ENCODE data around the gene SMYD3. TPM values are rescaled to one million over a fixed set of nuclear protein-coding genes. Genes with fewer than 3 reads are reported as not detected.

SMYD3 gene
- total RNA-seq, 4 donors from 2014 or later, result 12.0 to 15.0 (median 13.2) TPM

GRCh38 chr1:245939756-245940345 is 567.2 kb downstream of the SMYD3 start:
- no peak overlapping the region for H3K4me3 ChIP-seq

GRCh38 chr1:245938046-245938435 is 569.0 kb downstream of the SMYD3 start:
- Histone ChIP-seq H3K9me3 (no peaks in the 10 kb centered on the region), H3K27ac (replicated peaks in 1 of 4) (no peak overlapping the region), H3K27me3 (no peaks in the 10 kb centered on the region), H3K36me3 (no peaks in the 10 kb centered on the region), H3K4me3 (no peak overlapping the region), H3K4me1 (no peaks in the 10 kb centered on the region)
- intact Hi-C loops (cut with DNase I), result no loop called here
- no peak for TF ChIP-seq EP300 (IDR thresholded peaks at IDR 0.05)
- TF ChIP-seq CTCF (IDR thresholded peaks at IDR 0.05), result no peak
- TF ChIP-seq POLR2A (IDR thresholded peaks at IDR 0.05; ENCODE audit: low read depth), result no peak
- TF ChIP-seq POLR2AphosphoS5 (IDR thresholded peaks at IDR 0.05), result no peak
- DNase-seq (ENCODE audit: extremely low spot score), result no peak
- 97% methylated on average over 8 of the region's 8 CpGs for WGBS

More at GRCh38 chr1:245939756-245940345, 567.2 kb downstream of the SMYD3 start:
- Histone ChIP-seq H3K4me1 (no peaks in the 10 kb centered on the region), H3K27me3 (no peaks in the 10 kb centered on the region), H3K27ac (replicated peaks in 1 of 4) (no peak overlapping the region), H3K9me3 (peaks cover 0 to under 1% (median 0%) of the 10 kb centered on the region in 4 donors), H3K36me3 (no peaks in the 10 kb centered on the region)
- 74% methylated on average over 5 of the region's 8 CpGs for WGBS
- no peak for DNase-seq (ENCODE audit: extremely low spot score)
- TF ChIP-seq POLR2AphosphoS5 (IDR thresholded peaks at IDR 0.05), result no peak
- no peak for TF ChIP-seq POLR2A (IDR thresholded peaks at IDR 0.05; ENCODE audit: low read depth)
- no peak for TF ChIP-seq EP300 (IDR thresholded peaks at IDR 0.05)
- no peak for TF ChIP-seq CTCF (IDR thresholded peaks at IDR 0.05)
- intact Hi-C loops (cut with DNase I), result no loop called here

DNA sequence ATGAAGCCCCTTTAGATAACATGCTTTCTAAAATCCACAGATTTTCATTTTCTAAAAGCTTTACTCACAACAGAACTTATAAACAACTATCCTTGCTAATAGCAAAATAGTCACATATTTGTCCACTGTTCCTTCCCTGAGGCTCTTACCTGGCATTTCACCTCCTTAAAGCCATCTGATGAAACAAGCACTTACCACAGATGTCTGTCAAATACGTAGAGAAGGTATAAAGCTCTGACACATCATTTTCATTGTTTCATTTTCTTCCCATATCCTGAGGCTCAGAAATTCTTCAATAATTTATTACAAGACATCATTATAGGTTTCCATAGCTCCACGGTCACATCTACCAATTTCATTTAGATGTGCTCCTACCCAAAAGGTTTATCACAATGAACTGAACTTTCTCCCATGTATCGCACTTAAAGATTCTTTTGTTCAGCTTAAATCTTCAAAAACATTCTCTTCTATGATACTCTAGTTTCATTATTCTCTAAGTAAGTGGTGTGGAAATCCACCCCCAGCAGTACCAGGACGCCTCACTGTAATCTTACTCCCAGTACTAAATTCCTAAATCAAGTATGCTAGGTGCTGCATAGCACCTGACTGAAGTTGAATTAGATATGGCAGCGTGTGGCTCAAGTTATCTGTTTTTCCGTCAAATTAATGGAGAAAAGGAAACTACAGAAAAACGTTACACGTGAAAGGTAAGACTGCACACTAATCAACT is 569.6 kb downstream of the SMYD3 start:
- H3K9me3 ChIP-seq, result no peaks in the 10 kb centered on the region
- no peak overlapping the region for H3K27ac ChIP-seq (replicated peaks in 1 of 4)
- TF ChIP-seq CTCF (IDR thresholded peaks at IDR 0.05) (no peak), POLR2AphosphoS5 (IDR thresholded peaks at IDR 0.05) (no peak), POLR2A (IDR thresholded peaks at IDR 0.05; ENCODE audit: low read depth) (no peak), EP300 (IDR thresholded peaks at IDR 0.05) (no peak)
- DNase-seq (ENCODE audit: extremely low spot score), result no peak
- no peaks in the 10 kb centered on the region for H3K27me3 ChIP-seq
- intact Hi-C loops (cut with DNase I), result no loop called here
- H3K4me3 ChIP-seq, result no peak overlapping the region
- no peaks in the 10 kb centered on the region for H3K36me3 ChIP-seq
- 91% methylated on average over 8 of the region's 8 CpGs for WGBS
- H3K4me1 ChIP-seq, result no peaks in the 10 kb centered on the region

- H3K9me3 ChIP-seq, result no peaks in the 10 kb centered on the region
- intact Hi-C loops (cut with DNase I), result no loop called here
- WGBS, result 98% methylated on average over 7 of the region's 7 CpGs
- H3K27me3 ChIP-seq, result no peaks in the 10 kb centered on the region
- H3K27ac ChIP-seq (replicated peaks in 1 of 4), result no peak overlapping the region
- peaks cover 0 to under 1% (median 0%) of the 10 kb centered on the region in 4 donors for H3K36me3 ChIP-seq
- no peak overlapping the region for H3K4me3 ChIP-seq
- TF ChIP-seq POLR2A (IDR thresholded peaks at IDR 0.05; ENCODE audit: low read depth), result no peak
- TF ChIP-seq CTCF (IDR thresholded peaks at IDR 0.05), result no peak
- TF ChIP-seq EP300 (IDR thresholded peaks at IDR 0.05), result no peak
- TF ChIP-seq POLR2AphosphoS5 (IDR thresholded peaks at IDR 0.05), result no peak
- no peak for DNase-seq (ENCODE audit: extremely low spot score)
- H3K4me1 ChIP-seq, result no peaks in the 10 kb centered on the region
Measured at GRCh38 chr1:245934409-245934808, 572.7 kb downstream of the SMYD3 start.
